AG09319 (cell line): ENCODE data around the gene ZNF362.

Source experiments
- DNase-seq: peaks from one replicate; pipeline ENCODE4 v3.0.0-alpha.2; 2010; ENCODE audit warnings: low read depth; ENCODE audit errors: extremely low read depth
- CTCF ChIP-seq: IDR thresholded peaks from 2 replicates; pipeline ENCODE4 v1.5.1; 2011; ENCODE audit warnings: low read depth, mild to moderate bottlenecking, inconsistent platforms, low read length, moderate library complexity

Gene ZNF362

GRCh38 chr1:33224166-33224707 is 32.1 kb upstream of the ZNF362 start:
- TF ChIP-seq CTCF = no peak
- DNase-seq = no peak

GRCh38 chr1:33225586-33225985 is 30.7 kb upstream of the ZNF362 start:
- no peak for TF ChIP-seq CTCF
- DNase-seq = no peak

- no peak for TF ChIP-seq CTCF
- peak; percentile 79 for DNase-seq
Observed at GRCh38 chr1:33228935-33229487, 27.3 kb upstream of the ZNF362 start.

- no peak for TF ChIP-seq CTCF
- no peak for DNase-seq
Observed at GRCh38 chr1:33231166-33231565, 25.1 kb upstream of the ZNF362 start.

- no peak for DNase-seq
- TF ChIP-seq CTCF = no peak
Observed at GRCh38 chr1:33232716-33233115, 23.6 kb upstream of the ZNF362 start.

GRCh38 chr1:33234131-33234530 is 22.2 kb upstream of the ZNF362 start:
- no peak for DNase-seq
- TF ChIP-seq CTCF = no peak

GRCh38 chr1:33234588-33234990 is 21.7 kb upstream of the ZNF362 start:
- no peak for TF ChIP-seq CTCF
- DNase-seq = no peak
